Activated CD4-positive, alpha-beta memory T cell treated with anti-CD3 and anti-CD28 coated beads for 36 hours (primary cell): ENCODE measurements around the gene AREL1. TPM values are rescaled to one million over a fixed set of nuclear protein-coding genes. Genes with fewer than 3 reads are reported as not detected.

Experiments
- CTCF ChIA-PET: fragments of 350-600 bp; sonication (Branson Sonifier 250); formaldehyde crosslinking; loops from one replicate; lab custom pipeline; 2021; ENCODE audit warnings: antibody characterized with exemption, inconsistent platforms; lab: Charles Lee
- POLR2A ChIA-PET: fragments of 350-600 bp; sonication (Branson Sonifier 250); formaldehyde crosslinking; loops from one replicate; lab custom pipeline; 2021; ENCODE audit warnings: antibody characterized with exemption; lab: Charles Lee
- DNase-seq: peaks from one replicate; pipeline ENCODE4 v3.0.0-alpha.2; 2020
- H3K27ac Mint-ChIP-seq: one replicate; pipeline ENCODE4 v1.8.0; 2021; ENCODE audit warnings: mixed read lengths
- H3K27me3 Mint-ChIP-seq: one replicate; pipeline ENCODE4 v1.8.0; 2021; ENCODE audit warnings: mixed read lengths
- H3K36me3 Mint-ChIP-seq: one replicate; pipeline ENCODE4 v1.8.0; 2021; ENCODE audit warnings: mixed read lengths
- H3K4me1 Mint-ChIP-seq: one replicate; pipeline ENCODE4 v1.8.0; 2021; ENCODE audit warnings: low read depth, mixed read lengths
- H3K4me3 Mint-ChIP-seq: one replicate; pipeline ENCODE4 v1.8.0; 2021; ENCODE audit warnings: mild to moderate bottlenecking, mixed read lengths
- H3K9me3 Mint-ChIP-seq: one replicate; pipeline ENCODE4 v1.8.0; 2021; ENCODE audit warnings: mixed read lengths
- intact Hi-C: fragments of 100-400 bp; cut with micrococcal nuclease; formaldehyde crosslinking; loops from one replicate; pipeline ENCODE4 v1.15.1; 2023
- total RNA-seq, 2 experiments: library from RNA; stranded (reverse); gene quantifications; one replicate each; pipeline ENCODE4 v1.2.3, GENCODE V29; 2021

The AREL1 gene
- total RNA-seq, 2 experiments from 2014 or later: 31.9 to 34.6 TPM

- POLR2A ChIA-PET: no interaction called here
- H3K4me1 Mint-ChIP-seq: no peaks in the 10 kb centered on the region
Observed at GRCh38 chr14:74732387-74732786, 19.5 kb upstream of the AREL1 start.

GRCh38 chr14:74723134-74723533 lies 10.3 kb upstream of the AREL1 start:
- intact Hi-C loops: no loop called here
- Mint-ChIP-seq H3K27ac (no peak overlapping the region), H3K4me1 (no peaks in the 10 kb centered on the region), H3K27me3 (no peaks in the 10 kb centered on the region), H3K36me3 (peaks cover 24% of the 10 kb centered on the region), H3K4me3 (no peak overlapping the region), H3K9me3 (no peaks in the 10 kb centered on the region)
- CTCF ChIA-PET: no interaction called here
- DNase-seq: no peak
- POLR2A ChIA-PET: no interaction called here

More at GRCh38 chr14:74732387-74732786, 19.5 kb upstream of the AREL1 start:
- intact Hi-C loops: no loop called here
- CTCF ChIA-PET: no interaction called here
- Mint-ChIP-seq H3K4me3 (no peak overlapping the region), H3K36me3 (peaks cover 25% of the 10 kb centered on the region), H3K27ac (no peak overlapping the region), H3K9me3 (no peaks in the 10 kb centered on the region), H3K27me3 (no peaks in the 10 kb centered on the region)
- no peak for DNase-seq

- Mint-ChIP-seq H3K4me3 (no peak overlapping the region), H3K27me3 (no peaks in the 10 kb centered on the region), H3K9me3 (no peaks in the 10 kb centered on the region), H3K36me3 (peaks cover 27% of the 10 kb centered on the region), H3K27ac (no peak overlapping the region), H3K4me1 (peaks cover 1% of the 10 kb centered on the region)
- ChIA-PET CTCF (interaction anchor here (0.7 kb wide), 1 partner anchor 55 kb away, joined by 3 read pairs; no protein-coding TSS in a partner anchor), POLR2A (no interaction called here)
- no peak for DNase-seq
- intact Hi-C loops: no loop called here
Observed at GRCh38 chr14:74720526-74720925, 7.6 kb upstream of the AREL1 start.

GRCh38 chr14:74713395-74713735 lies 485 bp upstream of the AREL1 start:
- H3K4me1 Mint-ChIP-seq: peaks cover 44% of the 10 kb centered on the region
- H3K27me3 Mint-ChIP-seq: no peaks in the 10 kb centered on the region
- peaks cover 17% of the 10 kb centered on the region for H3K36me3 Mint-ChIP-seq
- intact Hi-C loops: loop anchor here (1.0 to 5.0 kb wide), 5 partner anchors 50 to 631 kb away; partner anchors contain the start of genes ALDH6A1, ISCA2, LIN52 and NPC2
- POLR2A ChIA-PET: interaction anchor here (0.9 kb wide), 1 partner anchor 49 kb away, joined by 4 read pairs; the partner anchor contains the start of gene YLPM1
- peak overlapping the region; percentile 89 for H3K27ac Mint-ChIP-seq
- DNase-seq: no peak
- CTCF ChIA-PET: interaction anchor here (1.9 kb wide), 1 partner anchor 104 kb away, joined by 7 read pairs; no protein-coding TSS in a partner anchor
- H3K4me3 Mint-ChIP-seq: peak overlapping the region; percentile 99
- H3K9me3 Mint-ChIP-seq: no peaks in the 10 kb centered on the region

- peak overlapping the region; percentile 26 for H3K4me3 Mint-ChIP-seq
- H3K27me3 Mint-ChIP-seq: no peaks in the 10 kb centered on the region
- H3K4me1 Mint-ChIP-seq: peaks cover 46% of the 10 kb centered on the region
- DNase-seq: no peak
- CTCF ChIA-PET: interaction anchor here (0.8 to 1.9 kb wide), 3 partner anchors 52 to 103 kb away, joined by 3 to 7 read pairs (median 5); partner anchors contain the start of gene LTBP2
- H3K36me3 Mint-ChIP-seq: peaks cover 13% of the 10 kb centered on the region
- intact Hi-C loops: loop anchor here (2.0 to 5.0 kb wide), 4 partner anchors 93 to 629 kb away; partner anchors contain the start of genes ALDH6A1, ISCA2, LIN52 and NPC2
- H3K27ac Mint-ChIP-seq: no peak overlapping the region
- no peaks in the 10 kb centered on the region for H3K9me3 Mint-ChIP-seq
- POLR2A ChIA-PET: no interaction called here
Observed at GRCh38 chr14:74711651-74712050, 1.2 kb downstream of the AREL1 start.

- intact Hi-C loops: loop anchor here (5.0 kb wide), 1 partner anchor 628 kb away; the partner anchor contains the start of genes ALDH6A1 and LIN52
- no peaks in the 10 kb centered on the region for H3K27me3 Mint-ChIP-seq
- no peak for DNase-seq
- peaks cover 7% of the 10 kb centered on the region for H3K36me3 Mint-ChIP-seq
- H3K27ac Mint-ChIP-seq: no peak overlapping the region
- no peaks in the 10 kb centered on the region for H3K9me3 Mint-ChIP-seq
- H3K4me3 Mint-ChIP-seq: peak overlapping the region; percentile 12
- H3K4me1 Mint-ChIP-seq: peaks cover 47% of the 10 kb centered on the region
- ChIA-PET POLR2A (no interaction called here), CTCF (interaction anchor here (0.7 kb wide), 1 partner anchor 624 kb away, joined by 4 read pairs; no protein-coding TSS in a partner anchor)
Observed at GRCh38 chr14:74710480-74710879, 2.4 kb downstream of the AREL1 start.

GRCh38 chr14:74705613-74706500 lies 7.0 kb downstream of the AREL1 start:
- intact Hi-C loops: no loop called here
- Mint-ChIP-seq H3K27me3 (no peaks in the 10 kb centered on the region), H3K4me3 (no peak overlapping the region), H3K27ac (no peak overlapping the region), H3K36me3 (peaks cover 14% of the 10 kb centered on the region), H3K4me1 (peaks cover 30% of the 10 kb centered on the region), H3K9me3 (peaks cover 7% of the 10 kb centered on the region)
- CTCF ChIA-PET: interaction anchor here (1.3 kb wide), 1 partner anchor 97 kb away, joined by 4 read pairs; no protein-coding TSS in a partner anchor
- POLR2A ChIA-PET: interaction anchor here (1.0 kb wide), 1 partner anchor 18 kb away, joined by 3 read pairs; no protein-coding TSS in a partner anchor
- no peak for DNase-seq

GRCh38 chr14:74704656-74705055 lies 8.2 kb downstream of the AREL1 start:
- no peak overlapping the region for H3K27ac Mint-ChIP-seq
- H3K4me3 Mint-ChIP-seq: no peak overlapping the region
- no peaks in the 10 kb centered on the region for H3K27me3 Mint-ChIP-seq
- peaks cover 7% of the 10 kb centered on the region for H3K9me3 Mint-ChIP-seq
- intact Hi-C loops: no loop called here
- POLR2A ChIA-PET: no interaction called here
- CTCF ChIA-PET: interaction anchor here (0.9 kb wide), 1 partner anchor 92 kb away, joined by 3 read pairs; the partner anchor contains the start of gene LTBP2
- peaks cover 16% of the 10 kb centered on the region for H3K36me3 Mint-ChIP-seq
- H3K4me1 Mint-ChIP-seq: peaks cover 19% of the 10 kb centered on the region
- no peak for DNase-seq

GRCh38 chr14:74703043-74703442 lies 9.8 kb downstream of the AREL1 start:
- H3K27ac Mint-ChIP-seq: no peak overlapping the region
- DNase-seq: no peak
- no peak overlapping the region for H3K4me3 Mint-ChIP-seq
- POLR2A ChIA-PET: no interaction called here
- CTCF ChIA-PET: no interaction called here
- peaks cover 15% of the 10 kb centered on the region for H3K4me1 Mint-ChIP-seq
- no peaks in the 10 kb centered on the region for H3K27me3 Mint-ChIP-seq
- peaks cover 7% of the 10 kb centered on the region for H3K9me3 Mint-ChIP-seq
- peaks cover 16% of the 10 kb centered on the region for H3K36me3 Mint-ChIP-seq
- intact Hi-C loops: no loop called here

- POLR2A ChIA-PET: no interaction called here
- peaks cover 17% of the 10 kb centered on the region for H3K4me1 Mint-ChIP-seq
- intact Hi-C loops: no loop called here
- H3K27me3 Mint-ChIP-seq: no peaks in the 10 kb centered on the region
- CTCF ChIA-PET: interaction anchor here (0.7 kb wide), 1 partner anchor 90 kb away, joined by 3 read pairs; the partner anchor contains the start of gene LTBP2
- H3K4me3 Mint-ChIP-seq: no peak overlapping the region
- peaks cover 7% of the 10 kb centered on the region for H3K9me3 Mint-ChIP-seq
- no peak for DNase-seq
- no peak overlapping the region for H3K27ac Mint-ChIP-seq
- peaks cover 19% of the 10 kb centered on the region for H3K36me3 Mint-ChIP-seq
Observed at GRCh38 chr14:74702293-74702692, 10.6 kb downstream of the AREL1 start.

- H3K36me3 Mint-ChIP-seq: peaks cover 19% of the 10 kb centered on the region
- peaks cover 9% of the 10 kb centered on the region for H3K4me1 Mint-ChIP-seq
- no peak for DNase-seq
- H3K9me3 Mint-ChIP-seq: peaks cover 7% of the 10 kb centered on the region
- no peaks in the 10 kb centered on the region for H3K27me3 Mint-ChIP-seq
- ChIA-PET POLR2A (no interaction called here), CTCF (no interaction called here)
- intact Hi-C loops: no loop called here
- no peak overlapping the region for H3K4me3 Mint-ChIP-seq
- H3K27ac Mint-ChIP-seq: no peak overlapping the region
Observed at GRCh38 chr14:74698465-74698864, 14.4 kb downstream of the AREL1 start.

GRCh38 chr14:74697976-74698375 lies 14.9 kb downstream of the AREL1 start:
- no peak for DNase-seq
- peaks cover 6% of the 10 kb centered on the region for H3K9me3 Mint-ChIP-seq
- ChIA-PET CTCF (no interaction called here), POLR2A (no interaction called here)
- no peak overlapping the region for H3K4me3 Mint-ChIP-seq
- peaks cover 17% of the 10 kb centered on the region for H3K36me3 Mint-ChIP-seq
- no peaks in the 10 kb centered on the region for H3K27me3 Mint-ChIP-seq
- H3K27ac Mint-ChIP-seq: no peak overlapping the region
- intact Hi-C loops: no loop called here
- H3K4me1 Mint-ChIP-seq: peaks cover 7% of the 10 kb centered on the region
